MV-4-11 (cell line): Measurements from ENCODE around the gene MARVELD1.
"Not testable (repeated sequence)": the region's sequence is repeated elsewhere in the genome, so short reads cannot be mapped to it uniquely, and the experiment has no call there.

Experiments
- DNase-seq: peaks from one replicate; lab custom pipeline; 2025; lab: John Stamatoyannopoulos, UW

The MARVELD1 gene

GRCh38 chr10:97690133-97690532 is 23.4 kb upstream of the MARVELD1 start:
- DNase-seq: no peak

DNA sequence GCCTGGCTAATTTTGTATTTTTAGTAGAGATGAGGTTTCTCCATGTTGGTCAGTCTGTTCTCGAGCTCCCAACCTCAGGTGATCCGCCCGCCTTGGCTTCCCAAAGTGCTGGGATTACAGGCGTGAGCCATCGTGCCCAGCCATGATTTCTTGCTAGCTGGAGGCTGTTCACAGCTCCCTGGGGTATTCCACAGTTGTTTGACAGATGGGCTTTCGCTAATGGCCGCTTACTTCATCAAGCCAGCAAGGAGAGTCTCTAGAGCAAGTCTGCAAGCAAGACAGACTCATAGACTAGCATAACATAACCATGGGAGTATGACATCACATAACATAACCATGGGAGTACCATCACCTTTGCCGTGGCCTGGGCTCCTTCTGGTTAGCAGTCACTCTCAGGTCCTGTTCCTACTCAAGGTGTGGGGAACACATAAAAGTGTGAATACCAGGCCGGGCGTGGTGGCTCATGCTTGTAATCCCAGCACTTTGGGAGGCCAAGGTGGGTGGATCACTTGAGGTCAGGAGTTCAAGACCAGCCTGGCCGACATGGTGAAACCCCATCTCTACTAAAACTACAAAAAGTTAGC is 15.4 kb upstream of the MARVELD1 start:
- DNase-seq: not testable (repeated sequence)

- DNase-seq: peak; percentile 72
Measured at GRCh38 chr10:97701438-97702069, 12.0 kb upstream of the MARVELD1 start.

GRCh38 chr10:97703398-97704067 is 10.0 kb upstream of the MARVELD1 start:
- DNase-seq: no peak

DNA sequence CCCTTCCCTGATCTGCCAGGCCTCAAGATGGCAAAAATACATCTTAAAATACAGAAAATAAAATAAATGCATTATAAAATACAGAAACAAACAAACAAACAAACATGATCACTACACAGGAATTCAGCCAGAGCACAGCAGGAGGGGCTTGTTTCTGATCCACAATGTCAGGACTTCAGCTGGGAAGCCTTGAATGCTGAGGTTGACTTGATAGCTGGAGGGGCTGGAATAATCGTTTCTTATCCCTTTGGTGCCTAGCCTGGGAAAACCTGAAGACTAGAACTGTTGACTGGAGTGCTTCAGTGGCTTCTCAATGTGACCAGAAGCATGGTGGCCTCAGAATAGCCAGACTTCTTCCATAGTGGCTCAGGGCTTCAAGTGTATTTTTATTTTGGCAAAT is 9.2 kb upstream of the MARVELD1 start:
- DNase-seq: no peak

DNA sequence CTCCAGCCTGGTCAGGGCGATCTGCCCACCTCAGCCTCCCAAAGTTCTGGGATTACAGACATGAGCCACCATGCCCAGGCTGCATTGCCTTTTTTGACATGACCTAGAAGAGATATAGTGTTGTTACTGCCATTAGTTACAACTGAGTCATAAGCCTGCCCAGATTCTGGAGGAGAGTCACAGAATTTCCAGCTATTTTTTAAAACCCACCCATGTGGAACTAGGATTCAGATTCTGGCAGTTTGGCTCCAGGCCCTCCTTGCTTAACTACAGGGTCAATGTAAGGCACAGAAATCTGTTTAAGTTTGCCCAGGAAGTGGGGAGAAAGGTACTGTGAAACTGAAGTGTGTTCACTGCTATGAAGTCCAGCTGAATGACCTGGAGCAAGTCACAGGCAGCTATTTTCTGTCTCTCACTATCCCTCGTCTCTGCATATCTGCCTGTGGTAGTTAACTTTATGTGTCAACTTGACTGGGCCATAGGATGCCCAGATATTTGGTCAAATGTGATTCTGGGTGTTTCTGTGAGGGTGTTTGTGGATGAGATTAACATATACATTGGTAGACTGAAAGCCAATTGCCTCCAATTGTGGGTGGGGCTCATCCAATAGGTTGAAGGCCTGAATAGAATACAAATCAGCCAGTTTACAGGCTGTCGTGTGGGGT is 8.4 kb upstream of the MARVELD1 start:
- DNase-seq: no peak

DNA sequence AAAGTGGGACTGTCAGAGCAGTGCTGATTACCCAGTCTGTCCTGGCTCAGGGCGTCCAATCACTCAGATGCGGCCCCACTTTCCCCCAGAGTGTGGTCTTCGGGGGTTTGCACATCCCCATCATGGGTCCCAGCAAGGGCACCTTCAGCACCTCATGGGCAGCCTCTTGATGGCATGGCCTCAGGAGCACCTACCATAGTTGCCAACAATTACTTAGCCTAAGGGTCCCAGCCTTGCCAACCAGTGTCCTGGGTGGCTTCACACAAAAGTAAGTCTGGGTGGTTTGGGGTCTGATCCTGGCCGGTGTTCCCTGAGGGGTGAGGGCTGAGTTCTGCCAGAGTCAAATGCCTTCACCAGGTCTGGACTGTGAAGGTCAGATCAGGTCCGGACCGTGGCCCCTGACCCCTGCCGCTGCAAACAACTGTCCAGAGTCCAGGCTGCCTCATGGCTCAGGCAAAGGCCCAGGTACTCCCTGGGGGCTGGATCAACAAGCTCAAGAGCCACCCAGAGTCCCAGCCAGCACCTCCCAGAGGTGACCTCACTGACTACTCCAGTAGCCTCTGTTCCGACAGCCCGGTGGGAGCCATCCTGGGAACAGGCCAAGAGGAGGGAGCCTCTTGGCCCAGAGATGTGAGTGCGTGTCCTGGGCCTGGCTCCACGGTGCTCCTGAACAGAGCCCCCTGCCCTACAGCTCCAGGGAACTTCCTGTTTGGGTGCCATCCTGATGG is 6.2 kb upstream of the MARVELD1 start:
- DNase-seq: no peak

GRCh38 chr10:97708167-97708566 is 5.4 kb upstream of the MARVELD1 start:
- no peak for DNase-seq

DNA sequence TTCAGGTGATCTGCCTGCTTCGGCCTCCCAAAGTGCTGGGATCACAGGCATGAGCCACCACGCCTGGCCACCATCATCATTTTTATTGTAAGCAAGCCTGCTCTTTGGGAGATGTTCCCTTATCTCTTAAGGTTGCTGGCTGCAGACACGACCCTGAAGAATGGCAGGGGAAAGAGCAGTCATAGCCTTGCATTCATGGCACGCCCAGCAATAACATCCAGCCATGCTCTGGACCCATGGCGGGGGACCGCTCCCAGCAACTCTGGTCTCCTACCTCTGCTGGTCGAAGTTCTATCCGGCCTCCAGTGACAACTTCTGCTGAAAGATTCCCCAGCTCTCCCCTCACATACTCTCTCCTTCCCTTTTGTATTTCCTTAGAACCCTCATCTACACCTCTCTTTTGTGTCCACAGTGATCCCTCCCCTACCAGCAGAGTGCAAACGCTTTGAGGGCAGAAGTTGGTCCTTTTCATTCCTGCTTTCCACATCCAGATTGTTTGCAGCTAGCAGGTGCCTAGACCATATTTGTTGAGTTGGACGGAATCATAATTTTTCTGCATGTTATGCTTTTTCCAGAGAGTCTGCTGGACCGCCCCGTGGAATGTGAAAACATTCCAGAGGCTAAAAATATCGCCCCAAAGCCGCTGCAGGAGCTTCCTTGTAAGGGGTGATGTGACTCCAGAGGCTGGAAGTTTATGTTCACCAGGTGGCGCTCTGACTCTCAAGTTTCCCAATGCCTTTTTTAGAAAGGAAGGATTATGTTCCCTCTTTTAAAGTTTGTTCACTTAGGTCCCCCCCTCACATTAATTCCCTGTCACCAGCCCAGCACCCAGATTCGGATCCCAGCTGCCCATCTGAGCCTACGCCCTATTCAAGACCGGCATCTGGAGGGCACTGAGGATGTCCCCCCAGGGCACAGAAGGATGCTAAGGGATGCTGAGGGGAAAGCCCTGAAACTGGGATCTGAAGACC is 4.3 kb upstream of the MARVELD1 start:
- DNase-seq: peak; percentile 61

DNA sequence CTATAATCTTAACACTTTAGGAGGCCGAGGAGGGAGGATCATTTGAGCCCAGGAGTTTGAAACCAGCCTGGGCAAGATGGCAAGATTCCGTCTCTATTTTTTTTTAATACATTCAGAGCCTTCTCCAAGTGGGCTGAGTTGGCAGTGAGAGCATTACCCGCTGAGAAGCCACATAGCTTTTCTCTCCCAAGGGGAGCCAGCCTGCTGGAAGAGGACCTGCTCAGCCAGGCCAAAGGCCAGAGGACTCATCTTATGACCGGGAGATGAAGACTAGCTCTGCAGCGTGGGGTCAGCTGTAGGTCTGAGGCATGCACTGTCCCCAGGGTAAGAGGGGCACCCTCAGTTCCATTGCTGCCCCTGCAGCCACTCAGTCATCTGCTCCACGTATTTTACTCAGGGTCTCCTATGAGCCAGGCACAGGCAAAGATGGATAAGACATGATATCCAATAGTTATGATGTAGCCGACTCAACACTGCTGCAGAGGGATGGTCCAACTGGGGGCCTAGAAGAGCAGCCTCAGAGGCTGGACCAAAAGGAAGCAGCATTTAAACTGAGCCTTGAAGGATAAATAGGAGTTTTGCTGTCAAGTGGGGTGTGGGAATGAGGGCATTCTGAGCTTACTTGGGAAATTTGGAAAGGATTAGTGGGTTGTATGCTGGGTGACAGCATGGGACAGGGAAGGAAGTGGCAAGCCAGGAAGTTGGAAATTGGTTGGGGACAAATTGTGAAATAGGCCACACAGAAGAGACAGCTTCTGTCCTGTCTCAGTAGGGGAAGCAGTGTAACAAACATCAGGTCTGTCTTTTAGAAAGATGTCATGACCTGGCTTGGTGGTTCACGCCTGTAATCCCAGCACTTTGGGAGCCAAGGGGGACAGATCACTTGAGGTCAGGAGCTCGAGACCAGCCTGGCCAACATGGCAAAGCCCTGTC is 1.6 kb upstream of the MARVELD1 start:
- DNase-seq: peak; percentile 61

DNA sequence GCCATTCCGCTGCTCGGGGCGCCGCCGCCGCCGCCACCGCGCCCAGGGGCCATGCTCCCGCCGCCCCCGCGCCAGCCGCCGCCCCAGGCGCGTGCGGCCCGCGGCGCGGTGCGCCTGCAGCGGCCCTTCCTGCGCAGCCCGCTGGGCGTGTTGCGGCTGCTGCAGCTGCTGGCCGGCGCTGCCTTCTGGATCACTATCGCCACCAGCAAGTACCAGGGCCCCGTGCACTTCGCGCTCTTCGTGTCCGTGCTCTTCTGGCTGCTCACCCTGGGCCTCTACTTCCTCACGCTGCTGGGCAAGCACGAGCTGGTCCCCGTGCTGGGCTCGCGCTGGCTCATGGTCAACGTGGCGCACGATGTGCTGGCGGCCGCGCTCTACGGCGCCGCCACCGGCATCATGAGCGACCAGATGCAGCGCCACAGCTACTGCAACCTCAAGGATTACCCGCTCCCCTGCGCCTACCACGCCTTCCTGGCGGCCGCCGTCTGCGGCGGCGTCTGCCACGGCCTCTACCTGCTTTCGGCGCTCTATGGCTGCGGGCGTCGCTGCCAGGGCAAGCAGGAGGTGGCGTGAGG is 383 bp downstream of the MARVELD1 start:
- DNase-seq: peak; percentile 57

DNA sequence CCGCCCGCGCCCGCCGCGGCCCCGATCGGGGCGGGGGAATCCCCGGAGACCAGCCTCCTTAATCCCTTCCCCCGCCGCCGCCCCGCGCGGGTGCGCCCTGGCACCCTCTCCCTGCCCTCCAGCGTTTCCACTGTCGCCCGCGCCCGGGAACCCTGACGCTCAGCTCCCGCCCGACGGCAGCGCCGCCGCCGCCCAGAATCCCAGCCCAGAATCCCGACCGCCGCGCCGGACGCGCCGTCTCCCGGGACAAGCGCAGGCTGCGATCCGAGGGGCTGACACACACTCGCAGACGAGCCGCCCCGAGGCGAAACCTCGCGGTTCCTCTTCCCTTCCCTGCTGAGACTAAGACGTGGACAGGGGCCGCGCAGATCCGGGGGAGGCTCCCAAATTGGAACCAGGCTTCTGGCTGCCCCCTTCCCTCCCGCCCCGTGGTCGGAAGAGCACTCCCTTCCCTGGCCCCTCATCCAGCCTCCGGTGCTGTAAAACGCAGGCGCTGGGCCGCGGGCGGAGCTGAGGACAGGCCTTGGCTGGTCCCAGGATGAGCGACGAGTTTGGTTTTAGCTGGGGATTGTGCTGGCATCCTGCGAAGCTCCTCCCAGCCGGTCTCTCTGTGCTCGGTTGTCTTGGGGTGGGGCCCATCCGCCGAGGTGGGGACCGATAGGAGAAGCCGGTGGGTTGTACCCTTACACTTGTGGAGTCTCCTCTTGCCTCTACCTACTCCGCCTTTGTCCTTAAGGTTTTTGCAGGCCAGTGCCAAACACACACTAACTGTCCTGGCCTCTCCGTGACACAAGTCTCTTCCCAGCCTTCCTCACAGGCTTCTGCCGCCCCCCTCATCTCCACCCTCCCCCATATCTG is 1.1 kb downstream of the MARVELD1 start:
- DNase-seq: peak; percentile 77

DNA sequence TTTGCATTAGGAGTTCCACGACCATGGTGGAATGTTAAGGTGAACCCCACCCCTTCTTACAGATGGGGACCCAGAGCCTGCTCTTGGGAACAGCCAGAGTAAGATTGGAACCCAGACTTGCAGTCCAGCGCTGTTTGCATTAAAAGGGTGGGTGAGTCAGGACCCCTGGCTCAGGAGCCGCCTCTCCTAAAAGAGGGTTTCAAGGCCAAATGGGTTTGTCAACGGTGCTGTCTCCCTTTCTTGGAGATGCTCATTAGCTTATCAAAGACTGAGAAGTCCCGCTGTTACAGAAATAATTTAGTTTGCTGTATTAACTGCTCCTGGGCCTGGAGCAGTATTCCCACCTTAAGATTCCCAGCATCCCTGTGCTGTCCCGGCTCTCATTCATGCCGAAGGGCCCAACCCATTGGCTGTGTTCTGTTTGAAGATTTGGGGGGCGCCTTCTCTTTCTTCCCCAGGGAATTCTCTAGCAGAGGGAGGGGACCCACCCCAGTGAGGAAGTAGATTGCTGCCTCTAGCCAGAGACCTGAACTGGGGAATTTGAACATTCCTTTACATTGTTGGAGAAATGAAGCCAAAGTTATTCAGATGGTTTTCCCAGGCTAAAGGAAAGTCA is 1.8 kb downstream of the MARVELD1 start:
- no peak for DNase-seq

DNA sequence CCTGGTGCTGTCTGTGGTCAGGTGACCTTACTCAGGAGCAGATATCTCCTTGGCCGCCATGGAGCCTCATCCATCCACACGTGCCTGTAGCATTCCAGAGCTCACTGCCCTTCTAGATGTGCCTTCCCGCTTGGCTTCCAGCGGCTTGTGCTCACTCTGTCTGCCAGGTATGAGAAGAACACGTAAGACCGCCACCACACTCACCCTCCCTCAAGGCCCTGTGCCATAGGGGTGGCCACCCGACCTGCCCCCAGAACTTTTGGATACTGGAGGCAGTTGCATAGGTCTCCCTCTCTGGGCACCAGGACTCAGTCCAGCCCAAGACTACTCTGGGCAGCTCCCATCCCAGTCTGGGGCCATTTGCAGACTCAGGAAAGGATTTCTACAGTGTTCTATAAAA is 4.1 kb downstream of the MARVELD1 start:
- DNase-seq: no peak

DNA sequence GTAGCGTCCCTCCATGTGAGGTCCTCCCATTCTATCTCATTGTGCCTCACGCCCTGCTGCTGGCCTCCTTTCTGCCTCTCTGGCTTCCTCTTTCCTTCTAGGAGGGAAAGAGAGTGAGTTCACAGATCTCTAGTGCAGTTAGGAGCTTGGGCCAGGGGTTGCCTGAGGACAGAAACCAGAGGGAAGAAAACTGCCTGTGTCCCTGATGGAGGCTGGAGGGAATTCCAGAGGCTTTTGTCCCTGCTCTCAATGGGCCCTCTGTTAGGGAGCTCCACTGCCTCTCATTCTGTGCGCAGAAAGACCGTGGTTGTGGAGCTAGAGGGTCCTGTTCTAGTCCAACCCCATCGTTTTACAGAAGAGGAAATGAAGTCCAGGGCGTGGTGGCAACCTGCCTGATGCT is 4.6 kb downstream of the MARVELD1 start:
- peak; percentile 29 for DNase-seq

GRCh38 chr10:97718659-97719142 is 5.2 kb downstream of the MARVELD1 start:
- DNase-seq: no peak

GRCh38 chr10:97719602-97720001 is 6.1 kb downstream of the MARVELD1 start:
- DNase-seq: no peak
